PC-9 (cell line): Measurements from ENCODE around the gene PHF10.

Experiments used
- CTCF ChIP-seq: fragments of 200-600 bp; sonication (generic); conservative IDR thresholded peaks from 2 replicates; pipeline ENCODE4 v1.6.1; 2017; ENCODE audit warnings: mixed run types, antibody characterized with exemption, mild to moderate bottlenecking, moderate library complexity
- EZH2 ChIP-seq: fragments of 200-600 bp; sonication (generic); IDR thresholded peaks from 2 replicates; pipeline ENCODE4 v1.8.0; 2017; ENCODE audit warnings: antibody characterized with exemption, low read depth

- TF ChIP-seq CTCF (no peak), EZH2 (no peak)
Observed at GRCh38 chr6:169746556-169746955, 22.3 kb upstream of the PHF10 start.
